ENCODE data around the gene TEKT2.
A peak's percentile ranks its signal among the peaks of the same experiment; 100 is the strongest.

The TEKT2 gene

DNA sequence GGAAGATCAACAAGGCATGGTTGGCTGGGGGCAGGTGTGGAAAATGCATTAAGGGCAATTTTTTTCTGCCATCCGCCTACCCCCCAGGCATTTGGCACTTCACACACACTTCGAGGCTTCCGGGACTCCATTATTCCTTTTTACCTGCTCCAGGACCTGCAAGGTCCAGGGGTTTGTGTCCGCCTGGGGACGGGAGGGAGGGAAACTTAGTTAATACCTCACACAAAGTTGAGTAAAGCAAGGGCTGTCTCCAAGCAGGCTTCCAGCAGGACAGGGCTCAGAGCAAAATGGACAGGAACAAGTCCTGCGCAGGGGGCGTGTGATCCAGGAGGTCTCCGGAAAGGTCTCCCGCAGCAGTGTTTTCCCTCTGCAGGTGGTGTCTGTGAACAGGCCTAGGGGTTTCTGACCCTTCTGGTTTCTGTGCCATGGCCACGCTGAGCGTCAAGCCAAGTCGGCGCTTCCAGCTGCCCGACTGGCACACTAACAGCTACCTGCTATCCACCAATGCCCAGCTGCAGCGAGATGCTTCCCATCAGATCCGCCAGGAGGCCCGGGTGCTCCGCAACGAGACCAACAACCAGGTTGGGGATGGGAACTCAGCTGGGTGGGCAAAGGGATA, 712 bp downstream of the TEKT2 start:
- no peak overlapping the region for H3K4me3 Mint-ChIP-seq
- no peaks in the 10 kb centered on the region for H3K36me3 Mint-ChIP-seq
- H3K4me1 Mint-ChIP-seq, result peaks cover 8% of the 10 kb centered on the region
- peaks cover 18% of the 10 kb centered on the region for H3K27me3 Mint-ChIP-seq
- H3K9me3 Mint-ChIP-seq, result no peaks in the 10 kb centered on the region
- H3K27ac Mint-ChIP-seq, result no peak overlapping the region

GRCh38 chr1:36085126-36085525, 1.2 kb downstream of the TEKT2 start:
- no peak overlapping the region for H3K4me3 Mint-ChIP-seq
- H3K27ac Mint-ChIP-seq, result no peak overlapping the region
- peaks cover 13% of the 10 kb centered on the region for H3K4me1 Mint-ChIP-seq
- H3K27me3 Mint-ChIP-seq, result peaks cover 18% of the 10 kb centered on the region
- no peaks in the 10 kb centered on the region for H3K9me3 Mint-ChIP-seq
- H3K36me3 Mint-ChIP-seq, result no peaks in the 10 kb centered on the region

GRCh38 chr1:36085686-36086526, 2.0 kb downstream of the TEKT2 start:
- H3K4me3 Mint-ChIP-seq, result no peak overlapping the region
- peak overlapping the region; percentile 59 for H3K27ac Mint-ChIP-seq
- no peaks in the 10 kb centered on the region for H3K36me3 Mint-ChIP-seq

GRCh38 chr1:36086529-36087232, 2.8 kb downstream of the TEKT2 start:
- H3K4me1 Mint-ChIP-seq, result peaks cover 21% of the 10 kb centered on the region
- peaks cover 16% of the 10 kb centered on the region for H3K27me3 Mint-ChIP-seq
- no peaks in the 10 kb centered on the region for H3K36me3 Mint-ChIP-seq
- peak overlapping the region; percentile 74 for H3K27ac Mint-ChIP-seq
- peak overlapping the region; percentile 62 for H3K4me3 Mint-ChIP-seq
- no peaks in the 10 kb centered on the region for H3K9me3 Mint-ChIP-seq

More at GRCh38 chr1:36085686-36086526, 2.0 kb downstream of the TEKT2 start:
- peaks cover 14% of the 10 kb centered on the region for H3K4me1 Mint-ChIP-seq
- no peaks in the 10 kb centered on the region for H3K9me3 Mint-ChIP-seq
- peaks cover 18% of the 10 kb centered on the region for H3K27me3 Mint-ChIP-seq

- peak overlapping the region; percentile 62 for H3K4me3 Mint-ChIP-seq
- H3K27ac Mint-ChIP-seq, result peak overlapping the region; percentile 74
- H3K36me3 Mint-ChIP-seq, result peaks cover 1% of the 10 kb centered on the region
- H3K4me1 Mint-ChIP-seq, result peaks cover 27% of the 10 kb centered on the region
- H3K27me3 Mint-ChIP-seq, result peaks cover 11% of the 10 kb centered on the region
- H3K9me3 Mint-ChIP-seq, result no peaks in the 10 kb centered on the region
Observed at GRCh38 chr1:36087233-36088123, 3.6 kb downstream of the TEKT2 start.

DNA sequence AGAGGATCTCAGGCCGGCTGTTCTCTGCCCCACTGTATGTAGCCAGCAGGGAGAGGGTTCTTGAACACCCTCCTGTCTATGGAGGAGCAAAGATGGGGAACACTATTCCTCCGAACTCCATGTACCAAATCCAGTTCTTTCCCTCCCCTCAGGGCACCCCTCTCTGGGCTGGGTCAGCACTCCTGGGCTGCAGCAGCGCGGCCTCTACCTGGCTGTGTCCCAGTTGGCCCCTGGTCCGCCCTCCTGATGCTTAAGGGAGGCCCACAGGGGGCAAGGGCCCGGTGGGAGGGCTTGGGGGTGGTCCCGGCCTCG, 4.3 kb downstream of the TEKT2 start:
- Mint-ChIP-seq H3K9me3 (no peaks in the 10 kb centered on the region), H3K36me3 (peaks cover 2% of the 10 kb centered on the region), H3K27ac (no peak overlapping the region), H3K4me3 (peak overlapping the region; percentile 91), H3K4me1 (peaks cover 30% of the 10 kb centered on the region), H3K27me3 (peaks cover 9% of the 10 kb centered on the region)

- Mint-ChIP-seq H3K9me3 (no peaks in the 10 kb centered on the region), H3K36me3 (peaks cover 2% of the 10 kb centered on the region), H3K27ac (peak within 1 kb of the TSS; percentile 76), H3K4me3 (peak within 1 kb of the TSS; percentile 91), H3K4me1 (peaks cover 30% of the 10 kb centered on the region), H3K27me3 (peaks cover 7% of the 10 kb centered on the region)
Observed at GRCh38 chr1:36088577-36089392, 4.9 kb downstream of the TEKT2 start, which contains the start of gene ADPRS. ADPRS (plus strand) TSS chr1:36088892; CDS start chr1:36088905, 13 bp downstream.

DNA sequence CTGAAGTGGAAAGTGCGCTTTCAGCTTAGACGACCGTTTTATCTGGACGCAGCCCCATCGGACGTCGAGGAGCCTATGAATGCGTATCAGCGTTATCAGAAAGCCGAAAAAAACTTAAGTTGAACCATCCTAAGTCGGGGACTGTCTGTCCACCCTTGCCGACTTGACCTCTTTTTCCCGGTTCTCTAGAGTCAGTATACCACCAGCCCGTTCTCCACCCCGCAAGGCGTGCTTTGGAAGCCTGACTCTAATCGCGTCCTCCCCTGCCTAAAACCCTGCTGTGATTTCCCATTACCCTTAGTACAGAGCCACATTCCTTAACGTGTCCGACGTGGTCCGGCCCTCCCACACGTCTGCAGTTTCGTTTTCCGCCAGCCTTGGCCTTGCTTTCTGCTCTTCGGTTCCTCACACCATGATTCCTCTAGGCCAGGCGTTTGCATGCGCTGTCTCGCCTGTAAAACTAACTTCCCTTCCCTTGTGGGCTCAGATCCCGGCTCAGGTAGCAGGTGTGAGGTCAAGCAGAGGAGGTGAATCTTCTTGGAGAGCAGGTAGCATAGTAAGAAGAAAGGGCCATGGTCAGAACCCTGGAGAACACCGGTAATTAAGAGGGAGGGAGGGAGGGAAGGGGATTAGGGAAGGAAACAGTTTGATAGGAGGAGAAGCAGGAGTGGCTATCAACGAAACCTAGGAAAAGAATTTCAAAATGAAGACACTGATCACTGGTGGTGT, 5.7 kb downstream of the TEKT2 start:
- Mint-ChIP-seq H3K27me3 (peaks cover 5% of the 10 kb centered on the region), H3K9me3 (no peaks in the 10 kb centered on the region), H3K36me3 (peaks cover 2% of the 10 kb centered on the region), H3K4me3 (peak overlapping the region; percentile 91), H3K4me1 (peaks cover 30% of the 10 kb centered on the region), H3K27ac (peak overlapping the region; percentile 71)

DNA sequence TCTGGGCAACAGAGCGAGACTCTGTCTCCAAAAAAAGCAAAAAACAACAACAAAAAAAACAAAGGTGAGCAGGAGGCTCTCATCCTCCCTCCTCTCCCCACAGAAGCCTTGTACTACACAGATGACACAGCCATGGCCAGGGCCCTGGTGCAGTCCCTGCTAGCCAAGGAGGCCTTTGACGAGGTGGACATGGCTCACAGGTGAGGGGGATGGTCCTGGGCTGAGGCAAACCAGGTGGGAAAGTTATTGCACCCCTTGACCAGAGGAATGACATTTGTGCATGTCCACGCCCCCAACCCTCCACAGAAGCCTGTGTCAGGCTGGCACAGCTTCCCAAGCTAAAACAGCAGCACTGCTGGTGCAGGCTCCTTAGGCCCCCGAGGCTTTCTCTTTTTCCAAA, 7.2 kb downstream of the TEKT2 start:
- Mint-ChIP-seq H3K27ac (no peak overlapping the region), H3K4me1 (peaks cover 30% of the 10 kb centered on the region), H3K4me3 (no peak overlapping the region), H3K9me3 (no peaks in the 10 kb centered on the region), H3K36me3 (peaks cover 2% of the 10 kb centered on the region), H3K27me3 (peaks cover 2% of the 10 kb centered on the region)

- Mint-ChIP-seq H3K27me3 (no peaks in the 10 kb centered on the region), H3K36me3 (peaks cover 2% of the 10 kb centered on the region), H3K4me3 (peak overlapping the region; percentile 26), H3K9me3 (no peaks in the 10 kb centered on the region), H3K27ac (no peak overlapping the region), H3K4me1 (peaks cover 30% of the 10 kb centered on the region)
Observed at GRCh38 chr1:36091698-36092097, 7.8 kb downstream of the TEKT2 start.

- Mint-ChIP-seq H3K9me3 (no peaks in the 10 kb centered on the region), H3K27me3 (no peaks in the 10 kb centered on the region), H3K27ac (no peak overlapping the region), H3K4me3 (no peak overlapping the region), H3K4me1 (peaks cover 26% of the 10 kb centered on the region), H3K36me3 (peaks cover 2% of the 10 kb centered on the region)
Observed at GRCh38 chr1:36092166-36092797, 8.4 kb downstream of the TEKT2 start.

GRCh38 chr1:36092798-36093185, 8.9 kb downstream of the TEKT2 start:
- H3K27me3 Mint-ChIP-seq, result no peaks in the 10 kb centered on the region
- H3K4me3 Mint-ChIP-seq, result no peak overlapping the region
- peaks cover 26% of the 10 kb centered on the region for H3K4me1 Mint-ChIP-seq
- no peak overlapping the region for H3K27ac Mint-ChIP-seq
- peaks cover 2% of the 10 kb centered on the region for H3K36me3 Mint-ChIP-seq
- H3K9me3 Mint-ChIP-seq, result no peaks in the 10 kb centered on the region

GRCh38 chr1:36093226-36093625, 9.3 kb downstream of the TEKT2 start:
- H3K4me1 Mint-ChIP-seq, result peaks cover 26% of the 10 kb centered on the region
- no peaks in the 10 kb centered on the region for H3K9me3 Mint-ChIP-seq
- H3K27ac Mint-ChIP-seq, result no peak overlapping the region
- H3K4me3 Mint-ChIP-seq, result no peak overlapping the region
- peaks cover 2% of the 10 kb centered on the region for H3K36me3 Mint-ChIP-seq
- no peaks in the 10 kb centered on the region for H3K27me3 Mint-ChIP-seq

GRCh38 chr1:36093929-36094328, 10.0 kb downstream of the TEKT2 start:
- Mint-ChIP-seq H3K27me3 (no peaks in the 10 kb centered on the region), H3K4me1 (peaks cover 26% of the 10 kb centered on the region), H3K36me3 (peaks cover 2% of the 10 kb centered on the region), H3K9me3 (no peaks in the 10 kb centered on the region), H3K27ac (no peak overlapping the region), H3K4me3 (no peak overlapping the region)

Data from activated naive CD4-positive, alpha-beta T cell treated with anti-CD3 and anti-CD28 coated beads, Interleukin-2, amount 50 U/mL, for 24 hours (primary cell).